ENCODE results near the gene MRPL50. TPM values are rescaled to one million over a fixed set of nuclear protein-coding genes. Genes with fewer than 3 reads are reported as not detected.
A peak's percentile ranks its signal among the peaks of the same experiment; 100 is the strongest.
"Not testable (repeated sequence)": the region's sequence is repeated elsewhere in the genome, so short reads cannot be mapped to it uniquely, and the experiment has no call there.

The MRPL50 gene
- total and polyA plus RNA-seq, 2 donors (not counting 1 experiment from before 2014, with no cell fraction given) = 4.0 to 18.0 TPM

DNA sequence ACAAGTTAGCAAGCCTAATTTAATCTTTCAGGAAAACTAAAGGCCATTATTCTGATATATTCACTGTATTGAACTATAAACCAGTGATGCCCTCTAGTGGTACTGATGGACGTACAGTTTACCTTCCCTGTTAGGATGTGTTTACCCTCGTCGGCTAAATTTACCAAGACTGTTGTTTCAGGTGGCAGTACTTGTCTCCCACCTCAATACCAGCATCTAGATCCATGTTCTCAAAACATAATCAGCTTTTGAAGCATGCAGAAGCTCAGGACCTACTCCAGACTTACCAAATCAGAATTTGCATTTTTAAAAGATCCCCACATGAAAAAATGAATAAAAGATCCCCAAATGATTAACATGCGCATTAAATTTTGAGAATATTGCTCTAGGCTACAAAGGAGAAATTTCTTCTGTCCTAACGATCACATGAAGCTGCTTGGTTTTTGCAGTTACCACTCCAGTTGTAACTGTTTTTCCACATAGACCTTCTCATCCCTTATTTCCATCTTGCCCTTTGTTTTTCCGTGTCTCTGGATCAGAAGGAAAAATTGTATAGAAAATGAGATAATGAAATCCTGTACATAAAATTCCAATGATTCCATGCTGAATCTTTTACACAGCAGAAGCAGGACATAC is 10.4 kb downstream of the MRPL50 start:
- no peaks in the 10 kb centered on the region for H3K27me3 Mint-ChIP-seq
- ChIA-PET POLR2A (no interaction called here), CTCF (interaction anchor here (2.0 to 2.4 kb wide), 2 partner anchors 10 to 76 kb away, joined by 5 to 10 read pairs; partner anchors contain the start of genes MRPL50 and ZNF189)
- Histone ChIP-seq H3K27ac (ENCODE audit: low read length in 2 of 2) (peak overlapping the region in 1 of 2 donors; percentile 20), H3K9ac (ENCODE audit: low read length) (no peak overlapping the region), H3K4me1 (ENCODE audit: control insufficient read depth in 2 of 2, insufficient read depth in 2 of 2, low read length in 2 of 2) (no peaks in the 10 kb centered on the region), H3K4me3 (ENCODE audit: control extremely low read depth in 1 of 5, extremely low read depth in 1 of 5, insufficient read depth in 1 of 5, low read depth in 2 of 5, low read length in 4 of 5) (no peak overlapping the region), H3K79me2 (ENCODE audit: control insufficient read depth, insufficient read depth, low read length) (peaks cover 15% of the 10 kb centered on the region), H3K9me3 (ENCODE audit: control extremely low read depth in 1 of 3, control insufficient read depth in 2 of 3, insufficient read depth in 1 of 3, low read length in 2 of 3) (peaks cover 0 to 6% (median 0%) of the 10 kb centered on the region in 3 donors), H4K20me1 (ENCODE audit: control insufficient read depth, insufficient read depth, low read length, poor library complexity, severe bottlenecking) (no peaks in the 10 kb centered on the region), H3K27me3 (replicated peaks in 1 of 4; ENCODE audit: control extremely low read depth in 1 of 4, control insufficient read depth in 3 of 4, insufficient read depth in 4 of 4, low read length in 3 of 4) (no peaks in the 10 kb centered on the region), H2AFZ (ENCODE audit: insufficient read depth, low read depth, low read length, poor library complexity, severe bottlenecking) (no peak overlapping the region), H3K4me2 (replicated peaks; ENCODE audit: low read depth, low read length, poor library complexity, severe bottlenecking) (no peak overlapping the region), H3K36me3 (replicated peaks in 1 of 2; ENCODE audit: control extremely low read depth in 1 of 2, control insufficient read depth in 1 of 2, extremely low read depth in 1 of 2, insufficient read depth in 2 of 2, low read length in 1 of 2) (peaks cover 3 to 23% of the 10 kb centered on the region in 2 experiments)
- intact Hi-C loops (cut with micrococcal nuclease) = no loop called here
- peaks cover 20% of the 10 kb centered on the region for H3K4me1 Mint-ChIP-seq
- no peak for TF ChIP-seq EZH2 (IDR thresholded peaks at IDR 0.05; ENCODE audit: borderline replicate concordance, insufficient read depth, low read depth, low read length, poor library complexity, severe bottlenecking)
- TF ChIP-seq, protein P1, sequence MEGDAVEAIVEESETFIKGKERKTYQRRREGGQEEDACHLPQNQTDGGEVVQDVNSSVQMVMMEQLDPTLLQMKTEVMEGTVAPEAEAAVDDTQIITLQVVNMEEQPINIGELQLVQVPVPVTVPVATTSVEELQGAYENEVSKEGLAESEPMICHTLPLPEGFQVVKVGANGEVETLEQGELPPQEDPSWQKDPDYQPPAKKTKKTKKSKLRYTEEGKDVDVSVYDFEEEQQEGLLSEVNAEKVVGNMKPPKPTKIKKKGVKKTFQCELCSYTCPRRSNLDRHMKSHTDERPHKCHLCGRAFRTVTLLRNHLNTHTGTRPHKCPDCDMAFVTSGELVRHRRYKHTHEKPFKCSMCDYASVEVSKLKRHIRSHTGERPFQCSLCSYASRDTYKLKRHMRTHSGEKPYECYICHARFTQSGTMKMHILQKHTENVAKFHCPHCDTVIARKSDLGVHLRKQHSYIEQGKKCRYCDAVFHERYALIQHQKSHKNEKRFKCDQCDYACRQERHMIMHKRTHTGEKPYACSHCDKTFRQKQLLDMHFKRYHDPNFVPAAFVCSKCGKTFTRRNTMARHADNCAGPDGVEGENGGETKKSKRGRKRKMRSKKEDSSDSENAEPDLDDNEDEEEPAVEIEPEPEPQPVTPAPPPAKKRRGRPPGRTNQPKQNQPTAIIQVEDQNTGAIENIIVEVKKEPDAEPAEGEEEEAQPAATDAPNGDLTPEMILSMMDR (IDR thresholded peaks at IDR 0.05) = peak; percentile 66
- DNase-seq = peak; percentile 41
- ATAC-seq (ENCODE audit: low read depth) = no peak
- 64% methylated on average over 3 of the region's 6 CpGs for WGBS (ENCODE audit: insufficient coverage)
- peaks cover 11% of the 10 kb centered on the region for H3K9me3 Mint-ChIP-seq (ENCODE audit: insufficient read depth)
- peak overlapping the region; percentile 70 for H3K27ac Mint-ChIP-seq
- no peak overlapping the region for H3K4me3 Mint-ChIP-seq

DNA sequence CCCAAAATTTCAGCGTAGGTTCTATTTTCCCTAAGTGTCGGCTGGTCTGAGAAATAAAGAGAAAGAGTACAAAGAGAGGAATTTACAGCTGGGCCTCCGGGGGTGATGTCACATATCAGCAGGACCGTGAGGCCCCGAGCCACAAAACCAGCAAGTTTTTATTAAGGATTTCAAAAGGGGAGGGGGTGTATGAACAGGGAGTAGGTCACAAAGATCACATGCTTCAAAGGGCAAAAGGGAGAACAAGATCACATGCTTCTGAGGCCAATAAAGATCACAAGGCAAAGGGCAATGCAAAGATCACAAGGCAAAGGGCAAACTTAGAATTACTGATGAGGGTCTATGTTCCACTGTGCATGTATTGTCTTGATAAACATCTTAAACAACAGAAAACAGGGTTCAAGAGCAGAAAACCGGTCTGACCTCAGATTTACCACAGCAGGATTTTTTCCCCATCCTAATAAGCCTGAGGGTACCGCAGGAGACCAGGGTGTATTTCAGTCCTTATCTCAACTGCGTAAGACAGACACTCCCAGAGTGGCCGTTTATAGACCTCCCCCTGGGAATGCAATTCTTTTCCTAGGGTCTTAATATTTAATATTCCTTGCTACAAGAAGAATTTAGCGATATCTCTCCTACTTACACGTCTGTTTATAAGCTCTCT is 13.4 kb downstream of the MRPL50 start, which contains the start of gene BAAT:
Gene BAAT (minus strand): TSS at position 134 of the 664 bp plus-strand sequence. CDS start 13,602 bp downstream, outside the sequence.
- H3K4me2 ChIP-seq (replicated peaks; ENCODE audit: low read depth, low read length, poor library complexity, severe bottlenecking); POLR2A ChIA-PET; intact Hi-C loops (cut with micrococcal nuclease); H4K20me1 ChIP-seq (ENCODE audit: control insufficient read depth, insufficient read depth, low read length, poor library complexity, severe bottlenecking); H3K4me1 ChIP-seq (ENCODE audit: control insufficient read depth in 2 of 2, insufficient read depth in 2 of 2, low read length in 2 of 2); CTCF ChIA-PET; H3K4me3 ChIP-seq (ENCODE audit: control extremely low read depth in 1 of 5, extremely low read depth in 1 of 5, insufficient read depth in 1 of 5, low read depth in 2 of 5, low read length in 4 of 5); H3K9me3 Mint-ChIP-seq (ENCODE audit: insufficient read depth); H2AFZ ChIP-seq (ENCODE audit: insufficient read depth, low read depth, low read length, poor library complexity, severe bottlenecking); ATAC-seq (ENCODE audit: low read depth); H3K27ac Mint-ChIP-seq; H3K9me3 ChIP-seq (ENCODE audit: control extremely low read depth in 1 of 3, control insufficient read depth in 2 of 3, insufficient read depth in 1 of 3, low read length in 2 of 3); H3K79me2 ChIP-seq (ENCODE audit: control insufficient read depth, insufficient read depth, low read length); H3K27me3 Mint-ChIP-seq; DNase-seq; H3K4me1 Mint-ChIP-seq; H3K27me3 ChIP-seq (replicated peaks in 1 of 4; ENCODE audit: control extremely low read depth in 1 of 4, control insufficient read depth in 3 of 4, insufficient read depth in 4 of 4, low read length in 3 of 4); H3K9ac ChIP-seq (ENCODE audit: low read length); H3K4me3 Mint-ChIP-seq; H3K27ac ChIP-seq (ENCODE audit: low read length in 2 of 2): not testable (repeated sequence)
- WGBS (ENCODE audit: insufficient coverage) = 98% methylated on average over 11 of the region's 11 CpGs
- H3K36me3 ChIP-seq (replicated peaks in 1 of 2; ENCODE audit: control extremely low read depth in 1 of 2, control insufficient read depth in 1 of 2, extremely low read depth in 1 of 2, insufficient read depth in 2 of 2, low read length in 1 of 2) = peaks cover 3 to 14% of the 10 kb centered on the region in 2 experiments

Data from B cell (primary cell).